GM12892 (cell line): Measurements from ENCODE around the gene IMP3.

Experiments
- DNase-seq: peaks from one replicate; pipeline ENCODE4 v3.0.0; 2011; ENCODE audit not compliant: insufficient read length
- FAIRE-seq: peaks from 2 replicates; lab custom pipeline; 2011; peaks lifted over from hg19 to GRCh38; lab: Jason Lieb, UNC
- POLR2A ChIP-seq: IDR thresholded peaks from 2 replicates; pipeline ENCODE4 v1.6.1; 2011; ENCODE audit warnings: low read depth, low read length, control low read depth
- POLR2AphosphoS5 ChIP-seq: IDR thresholded peaks from 2 replicates; pipeline ENCODE4 v1.6.1; 2011; ENCODE audit warnings: low read depth, low read length, control low read depth
- TAF1 ChIP-seq: IDR thresholded peaks from 2 replicates; pipeline ENCODE4 v1.6.1; 2011; ENCODE audit warnings: low read depth, mild to moderate bottlenecking, control low read depth, low read length, borderline replicate concordance

The IMP3 gene

GRCh38 chr15:75669879-75670212 is 29.8 kb upstream of the IMP3 start:
- DNase-seq (no peak), FAIRE-seq (no peak)
- TF ChIP-seq TAF1 (no peak), POLR2AphosphoS5 (no peak), POLR2A (no peak)

- FAIRE-seq, result no peak
- no peak for DNase-seq
- TF ChIP-seq TAF1, result no peak
- TF ChIP-seq POLR2A, result no peak
- TF ChIP-seq POLR2AphosphoS5, result no peak
Observed at GRCh38 chr15:75669191-75669878, 29.3 kb upstream of the IMP3 start.

DNA sequence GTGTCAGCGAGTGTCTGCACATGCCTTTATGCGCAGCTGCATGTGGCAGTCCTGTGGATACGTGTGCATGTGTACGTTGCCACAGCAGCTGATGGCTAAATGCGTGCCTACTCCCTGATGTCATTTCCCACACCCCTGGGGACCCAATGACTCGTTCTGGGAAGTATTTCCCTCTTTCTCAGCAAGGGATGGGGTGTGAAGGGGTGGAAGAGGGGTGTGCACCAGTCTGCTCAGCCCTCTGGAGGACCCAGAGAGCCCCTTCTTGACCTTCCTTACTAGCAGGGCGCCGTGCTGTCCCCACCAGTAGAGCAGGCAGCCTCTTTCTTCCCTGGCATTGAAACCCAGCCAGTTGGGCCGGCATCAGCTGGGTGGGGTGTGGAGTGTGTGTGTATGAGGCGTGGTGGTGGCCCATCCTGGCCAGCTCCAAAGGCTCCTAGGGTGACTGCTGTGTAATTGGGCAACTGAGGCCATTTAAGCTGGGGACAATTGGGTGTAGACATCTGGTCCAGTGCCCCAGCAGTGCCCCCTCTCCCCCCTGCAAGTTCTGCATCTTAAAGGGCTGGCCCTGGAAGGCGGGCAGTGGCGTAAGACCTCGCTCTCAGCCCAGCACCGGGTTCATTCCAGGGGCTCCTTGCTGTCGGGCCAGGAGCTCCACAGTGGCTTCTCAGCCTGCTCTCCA is 26.9 kb upstream of the IMP3 start:
- FAIRE-seq (no peak), DNase-seq (no peak)
- no peak for TF ChIP-seq TAF1
- no peak for TF ChIP-seq POLR2AphosphoS5
- no peak for TF ChIP-seq POLR2A

DNA sequence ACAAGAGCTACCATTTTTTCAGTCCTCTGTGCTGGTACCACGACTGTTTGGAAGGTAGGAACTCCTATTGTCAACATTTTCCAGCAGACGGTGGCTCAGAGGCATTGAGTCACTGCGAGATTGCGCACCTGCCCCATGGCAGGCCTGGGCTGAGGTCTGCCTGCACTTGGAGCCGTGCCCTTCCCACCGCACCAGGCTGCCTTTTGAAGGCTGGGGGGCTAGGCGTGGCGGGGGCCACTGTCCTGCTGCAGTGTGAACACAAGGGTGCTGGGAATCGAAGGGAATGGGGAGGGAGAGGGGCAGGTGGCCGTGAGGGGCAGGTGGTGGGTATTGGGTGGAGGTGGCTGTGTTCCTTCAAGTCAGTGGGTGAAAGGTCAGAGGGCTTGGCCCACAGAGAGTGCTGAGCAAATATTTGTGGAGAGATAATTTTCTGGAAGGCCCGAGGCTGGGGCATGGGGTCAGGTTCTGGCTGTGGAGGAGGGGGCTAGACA is 24.0 kb upstream of the IMP3 start:
- FAIRE-seq (no peak), DNase-seq (no peak)
- TF ChIP-seq POLR2A (no peak), TAF1 (no peak), POLR2AphosphoS5 (no peak)

DNA sequence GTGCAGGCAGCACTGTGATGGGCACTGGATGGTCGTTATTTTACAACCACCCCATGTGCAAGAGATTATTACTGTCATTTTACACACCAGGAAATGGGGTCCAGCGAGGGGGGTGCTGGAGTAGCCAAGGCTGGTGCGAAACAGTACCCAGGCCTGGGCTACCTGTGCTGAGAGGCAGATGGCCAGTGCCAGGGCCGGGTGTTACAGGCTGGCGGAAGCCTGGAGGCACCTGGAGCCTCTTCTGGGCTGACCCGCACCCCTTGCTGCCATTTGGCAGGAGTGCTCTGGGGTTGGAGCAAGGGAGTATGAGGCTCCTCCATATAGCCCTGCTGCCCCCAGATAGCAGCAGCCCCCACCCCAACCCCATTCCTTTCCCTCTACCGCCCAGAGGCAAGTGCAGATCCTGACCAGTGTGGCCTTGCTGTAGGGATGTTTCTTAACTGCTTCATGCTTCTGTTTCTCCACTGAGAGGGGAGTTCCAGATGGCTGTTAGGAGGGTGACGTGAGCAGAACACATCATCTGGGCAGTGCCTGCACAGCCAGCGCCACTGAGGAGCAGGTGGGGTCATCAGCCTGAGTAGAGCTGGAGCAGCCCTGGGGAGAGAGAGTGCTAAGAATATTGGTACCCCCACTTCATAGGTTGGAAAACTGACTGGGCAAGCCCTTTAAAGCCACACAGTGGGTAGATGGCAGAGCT is 22.9 kb upstream of the IMP3 start:
- DNase-seq (no peak), FAIRE-seq (peak; percentile 77)
- TF ChIP-seq POLR2A (no peak), TAF1 (no peak), POLR2AphosphoS5 (no peak)

GRCh38 chr15:75661756-75662140 is 21.7 kb upstream of the IMP3 start:
- TF ChIP-seq POLR2AphosphoS5 (no peak), TAF1 (no peak), POLR2A (no peak)
- FAIRE-seq (no peak), DNase-seq (no peak)

DNA sequence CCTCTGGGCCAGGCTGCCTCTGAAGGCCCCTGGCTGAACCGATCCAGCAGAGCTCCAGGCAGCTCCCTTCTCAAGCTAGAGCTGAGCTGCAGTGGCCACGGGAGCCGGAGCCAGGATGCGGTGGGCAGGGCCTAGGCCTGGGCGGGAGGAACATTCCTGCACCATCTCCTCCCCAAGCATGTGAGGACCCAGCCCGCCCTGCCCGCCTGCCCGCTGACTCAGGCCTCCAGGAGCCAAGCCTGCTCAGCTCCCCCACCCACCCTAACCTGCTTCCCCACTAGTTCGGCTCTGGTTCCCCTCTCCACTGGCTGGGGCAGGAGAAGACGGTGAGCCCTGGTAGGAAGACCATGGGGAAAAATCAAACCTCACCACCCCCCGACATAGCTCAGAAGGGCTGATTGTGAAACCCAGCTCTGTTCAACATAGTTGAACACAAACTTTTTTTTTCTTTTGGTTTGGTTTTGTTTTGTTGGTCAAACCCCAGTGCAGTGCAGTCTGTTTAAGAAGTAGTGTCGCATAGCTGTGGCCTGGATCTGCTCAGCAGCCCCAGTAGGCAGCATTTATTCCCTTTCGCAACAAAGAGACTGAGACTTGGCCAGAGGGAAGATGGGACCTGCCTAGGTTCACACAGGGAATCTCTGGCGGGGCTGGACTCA is 21.2 kb upstream of the IMP3 start:
- DNase-seq (no peak), FAIRE-seq (no peak)
- TF ChIP-seq POLR2A (no peak), POLR2AphosphoS5 (no peak), TAF1 (no peak)

- DNase-seq, result no peak
- no peak for FAIRE-seq
- TF ChIP-seq POLR2AphosphoS5 (no peak), TAF1 (no peak), POLR2A (no peak)
Observed at GRCh38 chr15:75659928-75660645, 20.1 kb upstream of the IMP3 start.

- no peak for FAIRE-seq
- DNase-seq, result no peak
- no peak for TF ChIP-seq TAF1
- no peak for TF ChIP-seq POLR2AphosphoS5
- no peak for TF ChIP-seq POLR2A
Observed at GRCh38 chr15:75659141-75659771, 19.2 kb upstream of the IMP3 start.

DNA sequence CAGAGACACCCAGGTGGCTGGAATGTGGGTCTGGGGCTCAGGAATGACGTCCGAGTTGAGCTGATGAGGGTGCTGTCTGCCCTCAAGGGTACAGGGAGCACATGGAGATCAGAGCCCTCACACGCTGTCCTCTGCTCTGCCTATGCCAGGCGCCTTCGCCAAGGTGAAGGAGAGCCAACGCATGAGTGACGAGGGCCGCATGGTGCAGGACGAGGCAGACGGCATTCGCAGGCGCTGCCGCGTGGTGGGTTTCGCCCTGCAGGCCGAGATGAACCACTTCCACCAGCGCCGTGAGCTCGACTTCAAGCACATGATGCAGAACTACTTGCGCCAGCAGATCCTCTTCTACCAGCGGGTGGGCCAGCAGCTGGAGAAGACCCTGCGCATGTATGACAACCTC is 16.8 kb upstream of the IMP3 start:
- DNase-seq, result no peak
- no peak for FAIRE-seq
- no peak for TF ChIP-seq POLR2A
- TF ChIP-seq POLR2AphosphoS5, result no peak
- TF ChIP-seq TAF1, result no peak

DNA sequence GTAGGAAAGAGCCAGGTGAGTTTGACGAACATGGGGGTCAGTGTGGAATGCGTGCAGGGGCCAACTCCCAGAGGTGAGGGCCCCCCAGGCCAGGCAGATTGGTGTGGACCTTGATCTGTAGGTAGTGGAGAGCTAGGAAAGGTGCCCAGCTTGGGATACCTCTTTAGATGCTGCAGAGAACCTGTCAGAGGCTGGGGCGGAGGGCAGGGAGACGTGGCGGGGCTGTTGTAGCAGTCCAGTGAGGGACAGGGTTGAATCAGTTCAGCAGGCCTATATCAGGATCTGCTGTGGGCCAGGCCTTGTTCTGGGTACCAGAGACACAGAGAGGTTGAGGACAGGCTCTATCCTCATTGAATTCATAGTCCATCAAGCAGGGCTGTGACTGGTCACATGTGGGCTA is 16.3 kb upstream of the IMP3 start:
- DNase-seq (no peak), FAIRE-seq (no peak)
- TF ChIP-seq POLR2AphosphoS5 (no peak), TAF1 (no peak), POLR2A (no peak)
